H9 (cell line): ENCODE measurements around the gene ZBTB7A. TPM values are rescaled to one million over a fixed set of nuclear protein-coding genes. Genes with fewer than 3 reads are reported as not detected.

Source experiments
- DNase-seq: peaks from one replicate; pipeline ENCODE4 v3.0.0-alpha.2; 2017
- H2AFZ ChIP-seq: one replicate; pipeline ENCODE4 v1.6.1; 2013; ENCODE audit warnings: mild to moderate bottlenecking, low read length, control low read depth, moderate library complexity
- H2AK5ac ChIP-seq: 2 replicates; pipeline ENCODE4 v1.6.1; 2013; ENCODE audit warnings: low read length, control low read depth, mixed read lengths; ENCODE audit not compliant: insufficient read length
- H2BK120ac ChIP-seq: one replicate; pipeline ENCODE4 v1.6.1; 2013; ENCODE audit warnings: low read depth, mild to moderate bottlenecking, low read length, control low read depth, inconsistent platforms; ENCODE audit not compliant: poor library complexity, severe bottlenecking
- H2BK12ac ChIP-seq: 2 replicates; pipeline ENCODE4 v1.6.1; 2013; ENCODE audit warnings: low read length, control low read depth, mixed read lengths, low read depth; ENCODE audit not compliant: insufficient read length
- H2BK15ac ChIP-seq: 2 replicates; pipeline ENCODE4 v1.6.1; 2013; ENCODE audit warnings: low read depth, low read length, control low read depth
- H2BK20ac ChIP-seq: one replicate; pipeline ENCODE4 v1.6.1; 2013; ENCODE audit warnings: low read depth, mild to moderate bottlenecking, low read length, control low read depth, inconsistent platforms; ENCODE audit not compliant: poor library complexity, severe bottlenecking
- H2BK5ac ChIP-seq: 2 replicates; pipeline ENCODE4 v1.6.1; 2013; ENCODE audit warnings: low read length, control low read depth, mixed read lengths; ENCODE audit not compliant: insufficient read length
- H3K14ac ChIP-seq: 2 replicates; pipeline ENCODE4 v1.6.1; 2013; ENCODE audit warnings: low read length, control low read depth; ENCODE audit not compliant: insufficient read depth
- H3K18ac ChIP-seq: 2 replicates; pipeline ENCODE4 v1.6.1; 2013; ENCODE audit warnings: low read depth, mild to moderate bottlenecking, mixed read lengths, low read length, control low read depth; ENCODE audit not compliant: insufficient read length
- H3K23ac ChIP-seq: 2 replicates; pipeline ENCODE4 v1.6.1; 2013; ENCODE audit warnings: low read length, control low read depth, mixed read lengths, low read depth; ENCODE audit not compliant: insufficient read length
- H3K23me2 ChIP-seq: 2 replicates; pipeline ENCODE4 v1.6.1; 2013; ENCODE audit warnings: low read depth, mild to moderate bottlenecking, mixed read lengths, low read length, control low read depth; ENCODE audit not compliant: insufficient read length, poor library complexity, severe bottlenecking
- H3K27ac ChIP-seq: 2 replicates; pipeline ENCODE4 v1.5.1; 2013; ENCODE audit warnings: low read length, control low read depth, mixed read lengths, low read depth; ENCODE audit not compliant: insufficient read length
- H3K27me3 ChIP-seq: 2 replicates; pipeline ENCODE4 v1.6.1; 2013; ENCODE audit warnings: low read length, control low read depth, inconsistent platforms; ENCODE audit not compliant: insufficient read depth
- H3K4ac ChIP-seq: 2 replicates; pipeline ENCODE4 v1.6.1; 2013; ENCODE audit warnings: low read depth, mild to moderate bottlenecking, control low read depth, inconsistent platforms, low read length, moderate library complexity
- H3K4me1 ChIP-seq: 2 replicates; pipeline ENCODE4 v1.6.1; 2013; ENCODE audit warnings: low read length, control low read depth, inconsistent platforms; ENCODE audit not compliant: insufficient read depth
- H3K4me2 ChIP-seq: 2 replicates; pipeline ENCODE4 v1.6.1; 2013; ENCODE audit warnings: low read length, control low read depth, mixed read lengths; ENCODE audit not compliant: insufficient read length, insufficient read depth
- H3K56ac ChIP-seq: 2 replicates; pipeline ENCODE4 v1.6.1; 2013; ENCODE audit warnings: low read depth, mild to moderate bottlenecking, mixed read lengths, low read length, control low read depth; ENCODE audit not compliant: insufficient read length
- H3K79me1 ChIP-seq: 2 replicates; pipeline ENCODE4 v1.6.1; 2013; ENCODE audit warnings: low read depth, mild to moderate bottlenecking, moderate library complexity, low read length, control low read depth, inconsistent platforms; ENCODE audit not compliant: insufficient read depth, poor library complexity, severe bottlenecking
- H3K79me2 ChIP-seq: 2 replicates; pipeline ENCODE4 v1.6.1; 2013; ENCODE audit warnings: low read length, control low read depth, inconsistent platforms; ENCODE audit not compliant: insufficient read depth
- H3K9ac ChIP-seq: 2 replicates; pipeline ENCODE4 v1.6.1; 2013; ENCODE audit warnings: low read length, control low read depth, mixed read lengths; ENCODE audit not compliant: insufficient read length; ENCODE audit errors: extremely low read depth
- H3K9me3 ChIP-seq: one replicate; pipeline ENCODE4 v1.6.1; 2013; ENCODE audit warnings: low read depth, low read length, inconsistent platforms; ENCODE audit not compliant: control insufficient read depth
- H3T11ph ChIP-seq: one replicate; pipeline ENCODE4 v1.6.1; 2013; ENCODE audit warnings: mild to moderate bottlenecking, low read length, control low read depth, inconsistent platforms
- H4K20me1 ChIP-seq: one replicate; pipeline ENCODE4 v1.6.1; 2013; ENCODE audit not compliant: control insufficient read depth, insufficient read length, insufficient read depth
- H4K5ac ChIP-seq: 2 replicates; pipeline ENCODE4 v1.6.1; 2013; ENCODE audit warnings: low read depth, mild to moderate bottlenecking, mixed read lengths, low read length, control low read depth; ENCODE audit not compliant: insufficient read length
- H4K8ac ChIP-seq: replicated peaks from 2 replicates; pipeline ENCODE4 v1.6.1; 2013; ENCODE audit warnings: low read length, control low read depth, mixed read lengths, low read depth; ENCODE audit not compliant: insufficient read length
- H4K91ac ChIP-seq: 2 replicates; pipeline ENCODE4 v1.6.1; 2013; ENCODE audit warnings: low read depth, mild to moderate bottlenecking, moderate library complexity, mixed read lengths, low read length, control low read depth; ENCODE audit not compliant: insufficient read length
- H3K27ac Mint-ChIP-seq, 3 experiments: 2 replicates in 2 of 3; 3 replicates in 1 of 3; pipeline ENCODE4 v1.8.0; 2020 to 2021; ENCODE audit warnings: mixed read lengths in 3 of 3, mild to moderate bottlenecking in 1 of 3, moderate library complexity in 1 of 3
- H3K27me3 Mint-ChIP-seq: 2 replicates; pipeline ENCODE4 v1.8.0; 2021; ENCODE audit warnings: low read depth, mild to moderate bottlenecking, moderate library complexity, mixed read lengths
- H3K36me3 Mint-ChIP-seq, 3 experiments: 2 replicates in 2 of 3; 3 replicates in 1 of 3; pipeline ENCODE4 v1.8.0; 2020 to 2021; ENCODE audit warnings: low read depth in 3 of 3, mixed read lengths in 3 of 3; ENCODE audit not compliant: insufficient read depth in 1 of 3
- H3K4me1 Mint-ChIP-seq, 2 experiments: 2 replicates each; pipeline ENCODE4 v1.8.0; 2020; ENCODE audit warnings: mixed read lengths in 2 of 2
- H3K4me3 Mint-ChIP-seq, 2 experiments: 2 replicates in 1 of 2; 3 replicates in 1 of 2; pipeline ENCODE4 v1.8.0; 2020 to 2021; ENCODE audit warnings: mild to moderate bottlenecking in 2 of 2, mixed read lengths in 2 of 2, moderate library complexity in 1 of 2
- H3K9me3 Mint-ChIP-seq, 2 experiments: 2 replicates in 1 of 2; 3 replicates in 1 of 2; pipeline ENCODE4 v1.8.0; 2020; ENCODE audit warnings: mild to moderate bottlenecking in 2 of 2, mixed read lengths in 2 of 2, moderate library complexity in 1 of 2
- CTCF ChIP-seq: fragments of 200-600 bp; sonication (generic); conservative IDR thresholded peaks from 3 replicates; pipeline ENCODE4 v1.8.0; 2021; ENCODE audit warnings: antibody characterized with exemption, mild to moderate bottlenecking
- whole genome bisulfite sequencing: extraction: QIAGEN DNeasy Blood & Tissue Kit; methylation state at CpG from one replicate; pipeline ENCODE4 v1.1.7; 2013; ENCODE audit warnings: missing lambda C conversion rate, low lambda C conversion rate, mixed read lengths; ENCODE audit not compliant: insufficient read length; ENCODE audit errors: extremely low coverage; 5-methylcytosine and 5-hydroxymethylcytosine counted together
- total RNA-seq: library from RNA; stranded (reverse); gene quantifications from 2 replicates; pipeline ENCODE4 v1.2.1, GENCODE V29; 2021

Gene ZBTB7A
- total RNA-seq, 1 experiment from 2014 or later, result 24.9 TPM

DNA sequence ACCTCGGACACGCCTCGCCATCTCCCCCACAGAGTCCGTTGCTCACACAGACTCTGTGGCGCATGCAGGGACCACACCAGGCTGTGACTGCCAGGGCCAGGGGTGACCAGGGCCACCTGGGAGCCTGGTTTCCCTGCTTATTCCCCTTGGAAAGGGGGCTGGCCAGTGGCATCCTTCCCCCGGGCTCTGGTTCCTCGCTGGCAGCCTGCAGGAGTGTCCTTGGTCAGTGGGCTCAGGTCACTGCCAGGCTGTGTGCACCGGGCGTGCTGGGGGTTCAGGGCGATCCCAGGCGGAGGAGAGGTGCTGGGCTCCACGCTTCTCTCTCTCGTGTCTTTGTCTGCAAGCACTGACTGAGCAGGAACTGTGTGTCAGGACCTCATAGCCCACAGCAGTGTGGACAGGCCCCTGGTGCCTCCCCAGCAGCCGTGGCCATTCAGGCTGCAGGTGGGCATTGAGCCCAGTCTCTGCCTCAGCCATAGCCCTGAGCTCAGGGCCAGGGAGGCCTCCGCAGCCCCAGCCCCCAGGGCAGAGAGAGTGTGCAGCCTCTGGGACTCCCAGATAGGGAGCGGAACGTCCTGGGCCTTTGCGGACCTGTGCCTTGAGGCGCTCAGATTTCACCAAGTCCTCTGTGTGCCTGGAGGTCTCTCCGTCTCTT is 52.7 kb downstream of the ZBTB7A start:
- H3K79me1 ChIP-seq, result peaks cover 17% of the 10 kb centered on the region
- TF ChIP-seq CTCF, result no peak
- Mint-ChIP-seq H3K4me1 (peaks cover 6 to 18% of the 10 kb centered on the region in 2 experiments), H3K27ac (peak overlapping the region in 1 of 3 experiments; percentile 61; a peak in 1 of 7 replicates), H3K4me3 (no peak overlapping the region), H3K27me3 (no peaks in the 10 kb centered on the region), H3K36me3 (peaks cover 11 to 39% (median 28%) of the 10 kb centered on the region in 3 experiments; a peak in 6 of 7 replicates), H3K9me3 (no peaks in the 10 kb centered on the region)
- H4K91ac ChIP-seq, result no peak overlapping the region
- no peak overlapping the region for H3K9ac ChIP-seq
- no peak overlapping the region for H3K18ac ChIP-seq
- no peak overlapping the region for H2BK15ac ChIP-seq
- no peaks in the 10 kb centered on the region for H3K27me3 ChIP-seq
- H3K27ac ChIP-seq, result no peak overlapping the region
- no peak overlapping the region for H2AK5ac ChIP-seq
- DNase-seq, result no peak
- no peak overlapping the region for H3K4me2 ChIP-seq
- no peak overlapping the region for H2AFZ ChIP-seq
- no peaks in the 10 kb centered on the region for H3K9me3 ChIP-seq
- H3K14ac ChIP-seq, result no peak overlapping the region
- no peak overlapping the region for H2BK5ac ChIP-seq
- no peak overlapping the region for H3K4ac ChIP-seq
- no peaks in the 10 kb centered on the region for H3K4me1 ChIP-seq
- H2BK20ac ChIP-seq, result no peak overlapping the region
- no peak overlapping the region for H4K5ac ChIP-seq
- H2BK120ac ChIP-seq, result no peak overlapping the region
- H3K23me2 ChIP-seq, result no peaks in the 10 kb centered on the region
- H3K23ac ChIP-seq, result no peak overlapping the region
- H3K79me2 ChIP-seq, result peaks cover 14% of the 10 kb centered on the region; the same call in 1 of the 2 replicates
- no peak overlapping the region for H4K8ac ChIP-seq
- H4K20me1 ChIP-seq, result no peaks in the 10 kb centered on the region
- no CpG with 5 or more reads among the region's 20 CpGs for WGBS
- H2BK12ac ChIP-seq, result no peak overlapping the region
- H3K56ac ChIP-seq, result no peak overlapping the region
- no peak overlapping the region for H3T11ph ChIP-seq
